Measurements from ENCODE around the gene PAX8. TPM values are rescaled to one million over a fixed set of nuclear protein-coding genes. Genes with fewer than 3 reads are reported as not detected.

The PAX8 gene
- total and polyA plus RNA-seq, 2 of the 13 experiments (the other 11 are each of a cell fraction or from before 2014, with no cell fraction given) = 1.5 to 8.8 TPM

GRCh38 chr2:113217455-113218282, 61.1 kb downstream of the PAX8 start (continued):
- TF ChIP-seq ZNF34 (CRISPR knock-in tag; IDR thresholded peaks at IDR 0.05; ENCODE audit: borderline replicate concordance) (no peak), ZFP91 (CRISPR knock-in tag; IDR thresholded peaks at IDR 0.05; ENCODE audit: borderline replicate concordance) (peak; percentile 67), ZBTB4 (CRISPR knock-in tag; IDR thresholded peaks at IDR 0.05; ENCODE audit: borderline replicate concordance) (peak; percentile 68; the same call in 1 of the 2 replicates), ZBTB38 (CRISPR knock-in tag; IDR thresholded peaks at IDR 0.05) (peak; percentile 94), ZNF609 (CRISPR knock-in tag; IDR thresholded peaks at IDR 0.05; ENCODE audit: borderline replicate concordance) (peak; percentile 24; the same call in 1 of the 2 replicates), ZNF704 (CRISPR knock-in tag; IDR thresholded peaks at IDR 0.05; ENCODE audit: borderline replicate concordance) (0 out of 2 replicates have a peak, but pooled peaks have one; percentile 23), ZKSCAN8 (CRISPR knock-in tag; IDR thresholded peaks at IDR 0.05; ENCODE audit: borderline replicate concordance) (no peak), ZNF782 (CRISPR knock-in tag; IDR thresholded peaks at IDR 0.05; ENCODE audit: borderline replicate concordance) (peak; percentile 79; the same call in 1 of the 2 replicates), ARNT2 (CRISPR knock-in tag; IDR thresholded peaks at IDR 0.05; ENCODE audit: low read depth) (0 out of 2 replicates have a peak, but pooled peaks have one; percentile 11), ZNF543 (CRISPR knock-in tag; IDR thresholded peaks at IDR 0.05) (0 out of 2 replicates have a peak, but pooled peaks have one; percentile 56), JUND (CRISPR knock-in tag; IDR thresholded peaks at IDR 0.05) (peak; percentile 36; the same call in 1 of the 2 replicates), ZBTB20 (CRISPR knock-in tag; IDR thresholded peaks at IDR 0.05; ENCODE audit: borderline replicate concordance, low read depth) (0 out of 2 replicates have a peak, but pooled peaks have one; percentile 41)
